Right lobe of liver (tissue), 6 donors: Measurements from ENCODE around the gene PPARA. TPM values are rescaled to one million over a fixed set of nuclear protein-coding genes. Genes with fewer than 3 reads are reported as not detected.

Source experiments
- ATAC-seq, 4 donors: fragments of 200-7000 bp; cut with Tn5 transposase; one replicate each; pipeline ENCODE4 v1.9.1; 2020; ENCODE audit warnings: mild to moderate bottlenecking in 4 of 4, moderate library complexity in 4 of 4
- DNase-seq, 3 donors: peaks; one replicate each; pipeline ENCODE4 v3.0.0-alpha.2; 2020
- H3K27ac ChIP-seq, 3 donors: fragments of 200-600 bp; one replicate each; pipeline ENCODE4 v1.8.0; 2022
- H3K27me3 ChIP-seq, 2 donors: fragments of 200-600 bp; one replicate each; pipeline ENCODE4 v1.8.0; 2022
- H3K36me3 ChIP-seq, 4 donors: fragments of 200-600 bp; sonication (generic) in 1 of 4; one replicate each; pipeline versions ENCODE4 v1.5.1 to v1.8.0; 2017 to 2022; ENCODE audit warnings: control low read depth in 1 of 4
- H3K4me1 ChIP-seq, 4 donors: fragments of 200-600 bp; sonication (generic) in 1 of 4; one replicate each; pipeline versions ENCODE4 v1.5.1 to v1.8.0; 2017 to 2022; ENCODE audit warnings: control low read depth in 1 of 4
- H3K4me3 ChIP-seq, 3 donors: fragments of 200-600 bp; one replicate each; pipeline ENCODE4 v1.8.0; 2022
- H3K9me3 ChIP-seq, 4 donors: fragments of 200-600 bp; sonication (generic) in 1 of 4; one replicate each; pipeline versions ENCODE4 v1.5.1 to v1.8.0; 2017 to 2022; ENCODE audit warnings: control low read depth in 1 of 4
- CTCF ChIP-seq, 4 donors: fragments of 200-600 bp in 3 of 4; fragments of 450-650 bp in 1 of 4; IDR thresholded peaks; one replicate each; pipeline versions ENCODE4 v1.5.1 to v1.8.0; 2016 to 2022; ENCODE audit warnings: antibody characterized with exemption in 4 of 4, mild to moderate bottlenecking in 2 of 4
- POLR2A ChIP-seq: fragments of 450-650 bp; IDR thresholded peaks from one replicate; pipeline ENCODE4 v1.6.1; 2017; ENCODE audit warnings: antibody characterized with exemption, mild to moderate bottlenecking
- WGBS: methylation state at CpG from one replicate; pipeline ENCODE4 v1.1.6; 2018; ENCODE audit warnings: low coverage, low lambda C conversion rate; ENCODE audit not compliant: insufficient coverage; ENCODE audit errors: missing lambda C conversion rate; 5-methylcytosine and 5-hydroxymethylcytosine counted together
- intact Hi-C, 2 donors: fragments of 100-400 bp; cut with DNase I; formaldehyde crosslinking; loops; one replicate each; pipeline versions ENCODE4 v1.11.2 to v1.14.1; 2022
- total RNA-seq, 6 experiments: library from RNA; depleted of rRNA in 2 of 6; stranded (reverse); fragments of >200 nt in 2 of 6; fragmentation: NEBNext Ultra II Directional in 3 of 6; extraction: Animal tissue kit (Norgen Biotek cat#: 25700) in 3 of 6; gene quantifications; one replicate each; pipeline versions ENCODE4 v1.1.0 to v1.2.4, GENCODE V29; 2016 to 2023
- donor health status: DM: no; HTN: yes; CAD: no.
- donor health status: DM: no; HTN: no; CAD: no.
- donor health status: DM: no; HTN: no; CAD: no.
- donor health status: DM: no; HTN: yes; CAD: no.
- donor health status: DM: no; HTN: yes; CAD: no.

PPARA gene
- total RNA-seq, 6 experiments from 2014 or later: 64.4 to 152 (median 95.1) TPM

GRCh38 chr22:46179748-46180147 is 29.4 kb downstream of the PPARA start:
- DNase-seq: no peak

GRCh38 chr22:46180370-46181137 is 30.2 kb downstream of the PPARA start:
- DNase-seq (no peak), ATAC-seq (no peak)
- peaks cover 0 to 76% (median 34%) of the 10 kb centered on the region in 4 donors for H3K36me3 ChIP-seq
- TF ChIP-seq POLR2A (no peak), CTCF (IDR thresholded peaks at IDR 0.05) (no peak)
- no peak overlapping the region for H3K4me3 ChIP-seq
- intact Hi-C loops: no loop called here
- peaks cover 0 to 14% (median 0%) of the 10 kb centered on the region in 4 donors for H3K4me1 ChIP-seq
- no peaks in the 10 kb centered on the region for H3K27me3 ChIP-seq
- H3K9me3 ChIP-seq: peaks cover 0 to 3% (median 0%) of the 10 kb centered on the region in 4 donors
- no peak overlapping the region for H3K27ac ChIP-seq
- WGBS: 97% methylated on average over 10 of the region's 12 CpGs

More at GRCh38 chr22:46179748-46180147, 29.4 kb downstream of the PPARA start:
- Histone ChIP-seq H3K4me1 (peaks cover 0 to 14% (median 0%) of the 10 kb centered on the region in 4 donors), H3K9me3 (peaks cover 0 to 3% (median 0%) of the 10 kb centered on the region in 4 donors), H3K27me3 (no peaks in the 10 kb centered on the region), H3K27ac (no peak overlapping the region), H3K4me3 (no peak overlapping the region), H3K36me3 (peaks cover 0 to 68% (median 32%) of the 10 kb centered on the region in 4 donors)
- no peak for ATAC-seq
- intact Hi-C loops: no loop called here
- TF ChIP-seq POLR2A: no peak
- TF ChIP-seq CTCF (IDR thresholded peaks at IDR 0.05): no peak
- WGBS: 93% methylated on average over 1 of the region's 1 CpG

- intact Hi-C loops: no loop called here
- DNase-seq (no peak), ATAC-seq (no peak)
- no peak overlapping the region for H3K27ac ChIP-seq
- H3K27me3 ChIP-seq: no peaks in the 10 kb centered on the region
- H3K36me3 ChIP-seq: peaks cover 3 to 78% (median 28%) of the 10 kb centered on the region in 4 donors
- no peak overlapping the region for H3K4me3 ChIP-seq
- TF ChIP-seq CTCF (IDR thresholded peaks at IDR 0.05) (no peak), POLR2A (no peak)
- peaks cover 0 to 3% (median 0%) of the 10 kb centered on the region in 4 donors for H3K9me3 ChIP-seq
- H3K4me1 ChIP-seq: peaks cover 0 to 6% (median 0%) of the 10 kb centered on the region in 4 donors
- WGBS: 50% methylated on average over 3 of the region's 5 CpGs
These were observed 33.4 kb downstream of the PPARA start for GRCh38 chr22:46183733-46184132.

- Histone ChIP-seq H3K27me3 (no peaks in the 10 kb centered on the region), H3K36me3 (peaks cover 3 to 83% (median 25%) of the 10 kb centered on the region in 4 donors), H3K9me3 (peaks cover 0 to 3% (median 0%) of the 10 kb centered on the region in 4 donors), H3K4me3 (no peak overlapping the region), H3K4me1 (peaks cover 0 to 18% (median 1%) of the 10 kb centered on the region in 4 donors), H3K27ac (no peak overlapping the region)
- ATAC-seq (no peak), DNase-seq (no peak)
- intact Hi-C loops: no loop called here
- WGBS: 84% methylated on average over 2 of the region's 2 CpGs
- no peak for TF ChIP-seq CTCF (IDR thresholded peaks at IDR 0.05)
- TF ChIP-seq POLR2A: no peak
These were observed 35.0 kb downstream of the PPARA start for GRCh38 chr22:46185283-46185682.
